ENCODE data around the gene GGTLC1.
"Not testable (repeated sequence)": the region's sequence is repeated elsewhere in the genome, so short reads cannot be mapped to it uniquely, and the experiment has no call there.

Gene GGTLC1

GRCh38 chr20:23988561-23988960 is at the start of gene GGTLC1:
Gene GGTLC1, minus strand, starts transcription at chr20:23988779. Its CDS starts 2,168 bp downstream, at chr20:23986611.
- no peak for DNase-seq

- DNase-seq: no peak
Observed at GRCh38 chr20:24034820-24035219, 46.2 kb upstream of the GGTLC1 start.

- no peak for DNase-seq
Observed at GRCh38 chr20:24033565-24033964, 45.0 kb upstream of the GGTLC1 start.

GRCh38 chr20:24033151-24033550 is 44.6 kb upstream of the GGTLC1 start:
- DNase-seq: no peak

- no peak for DNase-seq
Observed at GRCh38 chr20:24032400-24032898, 43.9 kb upstream of the GGTLC1 start.

- no peak for DNase-seq
Observed at GRCh38 chr20:24027229-24027628, 38.6 kb upstream of the GGTLC1 start.

- DNase-seq: no peak
Observed at GRCh38 chr20:24022621-24023180, 34.1 kb upstream of the GGTLC1 start.

- no peak for DNase-seq
Observed at GRCh38 chr20:24018796-24019195, 30.2 kb upstream of the GGTLC1 start.

GRCh38 chr20:24017458-24017755 is 28.8 kb upstream of the GGTLC1 start:
- DNase-seq: no peak

- DNase-seq: no peak
Observed at GRCh38 chr20:24016607-24017457, 28.3 kb upstream of the GGTLC1 start.

GRCh38 chr20:24013953-24014352 is 25.4 kb upstream of the GGTLC1 start:
- no peak for DNase-seq

- no peak for DNase-seq
Observed at GRCh38 chr20:24011282-24011681, 22.7 kb upstream of the GGTLC1 start.

GRCh38 chr20:24007758-24008157 is 19.2 kb upstream of the GGTLC1 start:
- no peak for DNase-seq

GRCh38 chr20:24007073-24007595 is 18.6 kb upstream of the GGTLC1 start:
- DNase-seq: no peak

GRCh38 chr20:24006626-24007025 is 18.0 kb upstream of the GGTLC1 start:
- no peak for DNase-seq

- DNase-seq: no peak
Observed at GRCh38 chr20:24004471-24004870, 15.9 kb upstream of the GGTLC1 start.

- no peak for DNase-seq
Observed at GRCh38 chr20:24002896-24003295, 14.3 kb upstream of the GGTLC1 start.

- no peak for DNase-seq
Observed at GRCh38 chr20:24001712-24002405, 13.3 kb upstream of the GGTLC1 start.

- no peak for DNase-seq
Observed at GRCh38 chr20:23998844-23999243, 10.3 kb upstream of the GGTLC1 start.

- DNase-seq: peak; percentile 14
Observed at GRCh38 chr20:23998392-23998791, 9.8 kb upstream of the GGTLC1 start.

- peak; percentile 75 for DNase-seq
Observed at GRCh38 chr20:23995905-23996666, 7.5 kb upstream of the GGTLC1 start.

- DNase-seq: not testable (repeated sequence)
Observed at GRCh38 chr20:23995291-23995690, 6.7 kb upstream of the GGTLC1 start.
